ENCODE data around the gene C9orf43. TPM values are rescaled to one million over a fixed set of nuclear protein-coding genes. Genes with fewer than 3 reads are reported as not detected.

The C9orf43 gene
- total and polyA plus RNA-seq, 9 of the 15 experiments (the other 6 are each of a cell fraction or from before 2014, with no cell fraction given), result 0.21 to 0.58 (median 0.33) TPM

DNA sequence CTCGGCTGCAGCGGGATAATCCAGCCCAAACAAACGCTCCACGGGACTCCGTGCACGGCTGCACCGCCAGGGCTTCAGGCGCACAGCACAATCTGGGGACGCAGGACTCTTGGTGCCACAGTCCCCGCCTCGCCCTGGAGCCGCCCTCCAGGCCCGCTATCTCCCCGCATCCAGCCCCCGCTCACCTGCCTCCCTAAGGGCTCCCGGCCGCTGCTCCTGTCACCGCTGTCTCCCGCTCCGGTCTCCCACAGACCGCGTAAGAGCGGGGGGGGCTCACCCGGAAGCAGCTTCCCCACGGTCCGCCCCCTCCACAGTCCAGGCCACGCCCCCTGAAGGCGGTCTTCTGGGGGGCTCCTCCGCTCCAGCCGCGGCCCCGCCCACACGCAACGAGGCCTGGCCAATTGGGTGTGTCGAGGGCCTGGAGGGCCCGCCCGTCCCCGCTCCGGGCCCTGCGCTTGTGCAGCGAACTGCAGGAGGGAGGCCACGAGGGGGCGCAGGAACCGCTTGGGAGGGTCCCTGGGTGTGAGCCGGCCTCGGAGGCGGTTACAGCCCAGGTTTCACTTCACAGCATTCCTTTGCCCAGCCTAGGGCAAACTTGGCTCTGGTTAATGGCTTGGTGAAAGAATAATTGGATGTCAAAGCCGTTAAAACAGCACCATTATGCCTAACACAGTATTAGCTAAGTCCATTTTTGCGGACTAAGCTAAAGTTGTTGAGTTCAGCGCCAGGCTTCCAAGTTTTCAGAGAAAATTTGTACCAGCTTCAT, 9.3 kb upstream of the C9orf43 start, which contains the start of gene ALAD (continued):
- TF ChIP-seq ATF1 (CRISPR knock-in tag; IDR thresholded peaks at IDR 0.05) (peak; percentile 10; the same call in 1 of the 2 replicates), ATF1 (tag; IDR thresholded peaks at IDR 0.05) (peak; percentile 89), ZKSCAN8 (CRISPR knock-in tag; IDR thresholded peaks at IDR 0.05) (no peak), HDAC1 (IDR thresholded peaks at IDR 0.05) (peak in 1 of 2 experiments; percentile 87; a peak in 2 of 4 replicates)
- TF ChIP-seq, protein P1, sequence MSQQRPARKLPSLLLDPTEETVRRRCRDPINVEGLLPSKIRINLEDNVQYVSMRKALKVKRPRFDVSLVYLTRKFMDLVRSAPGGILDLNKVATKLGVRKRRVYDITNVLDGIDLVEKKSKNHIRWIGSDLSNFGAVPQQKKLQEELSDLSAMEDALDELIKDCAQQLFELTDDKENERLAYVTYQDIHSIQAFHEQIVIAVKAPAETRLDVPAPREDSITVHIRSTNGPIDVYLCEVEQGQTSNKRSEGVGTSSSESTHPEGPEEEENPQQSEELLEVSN (IDR thresholded peaks at IDR 0.05; ENCODE audit: borderline replicate concordance in 1 of 2, extremely low read depth in 1 of 2, insufficient read depth in 1 of 2, insufficient read length in 1 of 2, low read depth in 1 of 2, low read length in 1 of 2, poor library complexity in 1 of 2, severe bottlenecking in 1 of 2), result peak; percentile 15 to 53

DNA sequence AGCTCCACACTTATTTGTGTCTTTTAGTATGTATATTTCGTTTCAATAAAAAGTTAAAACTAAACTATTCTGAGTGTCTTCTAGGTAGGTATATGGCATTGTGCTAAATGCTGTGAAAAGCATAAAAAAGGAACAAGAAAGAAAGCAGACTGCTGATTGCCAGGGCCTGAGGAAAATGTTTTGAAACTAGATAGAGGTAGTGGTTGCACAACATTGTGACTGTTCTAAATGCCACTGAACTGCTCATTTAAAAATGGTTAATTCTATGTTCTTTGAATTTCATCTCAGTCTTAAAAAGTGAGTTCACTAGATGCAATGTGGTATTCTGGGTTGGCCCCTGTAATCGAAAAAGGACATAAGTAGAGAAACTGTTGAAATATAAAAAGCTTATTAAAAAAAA, 6.9 kb upstream of the C9orf43 start:
- no peak for FAIRE-seq
- H3K9me1 ChIP-seq (ENCODE audit: control insufficient read depth, insufficient read depth, low read length), result no peaks in the 10 kb centered on the region
- CTCF ChIA-PET (ENCODE audit: low intra/inter-chr PET ratio), result interaction anchor here (1.4 kb wide), 1 partner anchor 95 kb away, joined by 4 read pairs; no protein-coding TSS in a partner anchor
- no peaks in the 10 kb centered on the region for H3K9me3 ChIP-seq (replicated peaks; ENCODE audit: control insufficient read depth, insufficient read depth, low read depth, low read length)
- no peak overlapping the region for H3K9ac ChIP-seq (ENCODE audit: insufficient read depth in 1 of 2, low read depth in 2 of 2, low read length in 2 of 2)
- DNase-seq (ENCODE audit: extremely low read depth in 1 of 4, low spot score in 3 of 4), result no peak
- no peak overlapping the region for H2AFZ ChIP-seq (ENCODE audit: low read depth, low read length)
- peaks cover 17% of the 10 kb centered on the region for H3K36me3 ChIP-seq (ENCODE audit: control insufficient read depth, insufficient read depth, low read length)
- ATAC-seq, result no peak
- H3K4me3 ChIP-seq, result no peak overlapping the region
- intact Hi-C loops (cut with micrococcal nuclease), result loop anchor here (10.0 kb wide), 1 partner anchor 129 kb away; the partner anchor contains the start of genes CDC26 and PRPF4
- H3K27me3 ChIP-seq (ENCODE audit: control insufficient read depth in 2 of 2, insufficient read depth in 2 of 2, low read length in 2 of 2), result no peaks in the 10 kb centered on the region
- peaks cover 8% of the 10 kb centered on the region for H3K79me2 ChIP-seq (ENCODE audit: control insufficient read depth, insufficient read depth, low read length)
- WGBS (ENCODE audit: insufficient coverage, low coverage, missing lambda C conversion rate), result 16% methylated on average over 2 of the region's 2 CpGs
- no peak for TF ChIP-seq SMARCC2 (IDR thresholded peaks at IDR 0.05; ENCODE audit: low read depth)
- no peak for TF ChIP-seq ZSCAN32 (CRISPR knock-in tag; IDR thresholded peaks at IDR 0.05)
- TF ChIP-seq CEBPB (tag; IDR thresholded peaks at IDR 0.05), result peak; percentile 82
- no peak for TF ChIP-seq KDM1A (IDR thresholded peaks at IDR 0.05)
- no peaks in the 10 kb centered on the region for H4K20me1 ChIP-seq (replicated peaks; ENCODE audit: control insufficient read depth, insufficient read depth, low read length)
- H3K4me1 ChIP-seq (replicated peaks in 1 of 2; ENCODE audit: control insufficient read depth in 2 of 2, insufficient read depth in 2 of 2, low read length in 2 of 2), result peaks cover 11 to 30% of the 10 kb centered on the region in 2 experiments; a peak in 4 of 5 replicates
- POLR2A ChIA-PET, result interaction anchor here (0.8 to 1.0 kb wide), 2 partner anchors 129 to 247 kb away, joined by 3 read pairs; partner anchors contain the start of gene CDC26
- H3K27ac ChIP-seq (ENCODE audit: extremely low read depth, low read depth, low read length), result no peak overlapping the region
- in situ Hi-C loops (cut with MboI), result no loop called here
- BruUV-seq (replicated peaks), result no TSS peak
- no peak overlapping the region for H3K4me2 ChIP-seq (ENCODE audit: insufficient read depth, low read length)
